ENCODE results near the gene DCDC2.

Gene DCDC2

GRCh38 chr6:24397631-24398030 is 39.8 kb upstream of the DCDC2 start:
- TF ChIP-seq, protein P1, sequence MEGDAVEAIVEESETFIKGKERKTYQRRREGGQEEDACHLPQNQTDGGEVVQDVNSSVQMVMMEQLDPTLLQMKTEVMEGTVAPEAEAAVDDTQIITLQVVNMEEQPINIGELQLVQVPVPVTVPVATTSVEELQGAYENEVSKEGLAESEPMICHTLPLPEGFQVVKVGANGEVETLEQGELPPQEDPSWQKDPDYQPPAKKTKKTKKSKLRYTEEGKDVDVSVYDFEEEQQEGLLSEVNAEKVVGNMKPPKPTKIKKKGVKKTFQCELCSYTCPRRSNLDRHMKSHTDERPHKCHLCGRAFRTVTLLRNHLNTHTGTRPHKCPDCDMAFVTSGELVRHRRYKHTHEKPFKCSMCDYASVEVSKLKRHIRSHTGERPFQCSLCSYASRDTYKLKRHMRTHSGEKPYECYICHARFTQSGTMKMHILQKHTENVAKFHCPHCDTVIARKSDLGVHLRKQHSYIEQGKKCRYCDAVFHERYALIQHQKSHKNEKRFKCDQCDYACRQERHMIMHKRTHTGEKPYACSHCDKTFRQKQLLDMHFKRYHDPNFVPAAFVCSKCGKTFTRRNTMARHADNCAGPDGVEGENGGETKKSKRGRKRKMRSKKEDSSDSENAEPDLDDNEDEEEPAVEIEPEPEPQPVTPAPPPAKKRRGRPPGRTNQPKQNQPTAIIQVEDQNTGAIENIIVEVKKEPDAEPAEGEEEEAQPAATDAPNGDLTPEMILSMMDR (conservative IDR thresholded peaks at IDR 0.05; ENCODE audit: low read length): no peak
- H3K4me3 ChIP-seq (ENCODE audit: low read length): no peak overlapping the region
- no peak for DNase-seq (ENCODE audit: low read depth)

DNA sequence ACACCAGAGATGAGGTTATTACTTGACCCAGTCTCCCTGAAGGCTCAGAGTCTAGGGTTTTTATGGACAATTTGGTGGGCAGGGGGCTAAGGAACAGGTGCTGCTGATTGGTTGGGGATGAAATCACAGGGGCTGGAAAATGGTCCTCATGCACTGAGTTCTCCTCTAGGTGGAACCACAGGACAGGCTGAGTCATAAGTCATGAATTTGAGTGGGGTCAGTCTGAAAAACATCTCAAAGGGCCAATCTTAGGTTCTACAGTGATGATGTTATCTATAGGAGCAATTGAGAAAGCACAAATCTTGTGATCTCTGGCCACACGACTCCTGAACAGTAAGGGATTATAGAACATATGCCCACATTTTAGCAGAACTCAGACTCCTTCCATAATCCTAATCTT is 39.0 kb upstream of the DCDC2 start:
- no peak overlapping the region for H3K4me3 ChIP-seq (ENCODE audit: low read length)
- TF ChIP-seq, protein P1 (conservative IDR thresholded peaks at IDR 0.05; ENCODE audit: low read length): no peak
- DNase-seq (ENCODE audit: low read depth): no peak

DNA sequence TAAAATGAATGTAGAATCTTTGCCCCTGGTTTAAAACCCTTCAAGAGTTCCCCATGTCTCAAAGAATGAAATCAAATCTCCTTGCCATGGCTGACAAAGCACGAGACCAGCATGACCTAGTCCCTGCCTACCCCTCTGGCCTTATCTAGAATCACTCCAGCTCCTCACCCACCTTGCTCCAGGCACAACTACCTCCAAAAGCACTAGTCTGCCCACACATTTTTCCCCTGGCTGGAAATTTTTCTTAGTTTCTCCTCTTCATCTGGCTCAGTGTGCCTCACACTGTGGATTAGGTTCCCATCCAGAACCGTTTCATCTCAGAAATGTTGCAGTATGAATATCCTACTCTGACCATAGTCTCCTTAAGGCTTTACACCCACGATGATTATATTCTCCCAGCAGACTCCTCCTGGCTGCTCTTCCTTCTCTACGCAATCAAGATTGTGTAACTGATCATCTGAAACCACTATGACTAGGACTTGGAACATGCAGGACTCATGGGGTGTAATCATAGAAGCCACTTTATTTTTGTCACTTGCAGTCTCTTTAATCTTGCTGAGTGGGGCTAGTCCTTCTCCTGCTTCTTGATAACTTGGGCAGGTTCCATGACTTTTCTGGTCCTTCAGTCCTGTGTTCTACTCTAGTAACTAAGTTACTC is 37.0 kb upstream of the DCDC2 start:
- DNase-seq (ENCODE audit: low read depth): peak; percentile 85
- TF ChIP-seq, protein P1 (conservative IDR thresholded peaks at IDR 0.05; ENCODE audit: low read length): no peak
- no peak overlapping the region for H3K4me3 ChIP-seq (ENCODE audit: low read length)

DNA sequence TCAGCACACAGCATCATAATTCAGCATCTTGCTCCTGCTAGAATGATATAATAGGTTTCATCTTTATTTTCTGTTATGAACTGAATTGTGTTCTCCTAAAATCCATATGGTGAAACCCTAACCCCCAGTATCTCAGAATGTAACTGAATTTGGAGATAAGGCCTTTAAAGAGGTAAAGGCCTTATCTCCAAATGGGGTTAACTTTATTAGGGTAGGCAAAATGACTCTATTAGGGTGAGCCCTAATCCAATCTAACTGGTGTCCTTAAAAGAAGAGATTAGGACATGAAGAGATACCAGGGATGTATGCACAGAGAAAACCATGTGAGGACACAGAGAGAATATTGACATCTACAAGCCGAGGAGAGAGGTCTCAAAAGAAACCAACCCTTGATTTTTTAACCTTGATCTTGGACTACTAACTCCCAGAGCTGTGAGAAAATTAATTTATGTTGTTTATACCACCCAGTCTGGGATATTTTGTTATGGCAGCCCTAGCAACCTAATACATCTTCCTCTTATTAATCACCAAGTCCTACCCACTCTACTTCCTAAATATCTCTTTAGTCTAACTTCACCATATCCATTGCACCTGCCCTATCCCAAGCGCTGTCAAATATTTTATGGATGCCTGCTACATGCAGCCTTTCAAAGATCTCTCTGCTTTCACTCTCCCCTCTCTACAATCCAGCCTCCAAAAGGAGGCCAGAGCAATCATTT is 36.4 kb upstream of the DCDC2 start:
- DNase-seq (ENCODE audit: low read depth): no peak
- H3K4me3 ChIP-seq (ENCODE audit: low read length): no peak overlapping the region
- TF ChIP-seq, protein P1 (conservative IDR thresholded peaks at IDR 0.05; ENCODE audit: low read length): no peak

GRCh38 chr6:24391756-24392405 is 34.0 kb upstream of the DCDC2 start:
- TF ChIP-seq, protein P1 (conservative IDR thresholded peaks at IDR 0.05; ENCODE audit: low read length): no peak
- no peak for DNase-seq (ENCODE audit: low read depth)
- no peak overlapping the region for H3K4me3 ChIP-seq (ENCODE audit: low read length)

GRCh38 chr6:24391208-24391607 is 33.3 kb upstream of the DCDC2 start:
- no peak overlapping the region for H3K4me3 ChIP-seq (ENCODE audit: low read length)
- no peak for DNase-seq (ENCODE audit: low read depth)
- TF ChIP-seq, protein P1 (conservative IDR thresholded peaks at IDR 0.05; ENCODE audit: low read length): no peak

Data from AG10803 (cell line).